Measurements from ENCODE around the gene RAD23B.

- TF ChIP-seq EZH2 (IDR thresholded peaks at IDR 0.05; ENCODE audit: insufficient read depth, poor library complexity, severe bottlenecking), result no peak
- no peak for TF ChIP-seq EZH2phosphoT487 (IDR thresholded peaks at IDR 0.05; ENCODE audit: insufficient read depth, low read depth)
These were observed 54.9 kb downstream of the RAD23B start for GRCh38 chr9:107337676-107338590.

Measured in GM23248 (cell line).